ENCODE results near the gene ITPKA. TPM values are rescaled to one million over a fixed set of nuclear protein-coding genes. Genes with fewer than 3 reads are reported as not detected.

The ITPKA gene
- polyA plus RNA-seq, 1 donor from 2014 or later, result 0.20 TPM

- TF ChIP-seq, protein P1, sequence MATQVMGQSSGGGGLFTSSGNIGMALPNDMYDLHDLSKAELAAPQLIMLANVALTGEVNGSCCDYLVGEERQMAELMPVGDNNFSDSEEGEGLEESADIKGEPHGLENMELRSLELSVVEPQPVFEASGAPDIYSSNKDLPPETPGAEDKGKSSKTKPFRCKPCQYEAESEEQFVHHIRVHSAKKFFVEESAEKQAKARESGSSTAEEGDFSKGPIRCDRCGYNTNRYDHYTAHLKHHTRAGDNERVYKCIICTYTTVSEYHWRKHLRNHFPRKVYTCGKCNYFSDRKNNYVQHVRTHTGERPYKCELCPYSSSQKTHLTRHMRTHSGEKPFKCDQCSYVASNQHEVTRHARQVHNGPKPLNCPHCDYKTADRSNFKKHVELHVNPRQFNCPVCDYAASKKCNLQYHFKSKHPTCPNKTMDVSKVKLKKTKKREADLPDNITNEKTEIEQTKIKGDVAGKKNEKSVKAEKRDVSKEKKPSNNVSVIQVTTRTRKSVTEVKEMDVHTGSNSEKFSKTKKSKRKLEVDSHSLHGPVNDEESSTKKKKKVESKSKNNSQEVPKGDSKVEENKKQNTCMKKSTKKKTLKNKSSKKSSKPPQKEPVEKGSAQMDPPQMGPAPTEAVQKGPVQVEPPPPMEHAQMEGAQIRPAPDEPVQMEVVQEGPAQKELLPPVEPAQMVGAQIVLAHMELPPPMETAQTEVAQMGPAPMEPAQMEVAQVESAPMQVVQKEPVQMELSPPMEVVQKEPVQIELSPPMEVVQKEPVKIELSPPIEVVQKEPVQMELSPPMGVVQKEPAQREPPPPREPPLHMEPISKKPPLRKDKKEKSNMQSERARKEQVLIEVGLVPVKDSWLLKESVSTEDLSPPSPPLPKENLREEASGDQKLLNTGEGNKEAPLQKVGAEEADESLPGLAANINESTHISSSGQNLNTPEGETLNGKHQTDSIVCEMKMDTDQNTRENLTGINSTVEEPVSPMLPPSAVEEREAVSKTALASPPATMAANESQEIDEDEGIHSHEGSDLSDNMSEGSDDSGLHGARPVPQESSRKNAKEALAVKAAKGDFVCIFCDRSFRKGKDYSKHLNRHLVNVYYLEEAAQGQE (IDR thresholded peaks at IDR 0.05; ENCODE audit: borderline replicate concordance), result no peak
- no peak for TF ChIP-seq MXI1 (conservative IDR thresholded peaks at IDR 0.05; ENCODE audit: poor library complexity, severe bottlenecking)
- TF ChIP-seq POLR2AphosphoS5 (IDR thresholded peaks at IDR 0.05), result no peak
- TF ChIP-seq EP300 (conservative IDR thresholded peaks at IDR 0.05; ENCODE audit: poor library complexity, severe bottlenecking), result no peak
- TF ChIP-seq EZH2 (IDR thresholded peaks at IDR 0.05; ENCODE audit: borderline replicate concordance, insufficient read depth, low read length, poor library complexity, severe bottlenecking), result no peak
- TF ChIP-seq SMC3 (conservative IDR thresholded peaks at IDR 0.05; ENCODE audit: poor library complexity), result no peak
These were observed 31.4 kb upstream of the ITPKA start for GRCh38 chr15:41462084-41462795.

DNA sequence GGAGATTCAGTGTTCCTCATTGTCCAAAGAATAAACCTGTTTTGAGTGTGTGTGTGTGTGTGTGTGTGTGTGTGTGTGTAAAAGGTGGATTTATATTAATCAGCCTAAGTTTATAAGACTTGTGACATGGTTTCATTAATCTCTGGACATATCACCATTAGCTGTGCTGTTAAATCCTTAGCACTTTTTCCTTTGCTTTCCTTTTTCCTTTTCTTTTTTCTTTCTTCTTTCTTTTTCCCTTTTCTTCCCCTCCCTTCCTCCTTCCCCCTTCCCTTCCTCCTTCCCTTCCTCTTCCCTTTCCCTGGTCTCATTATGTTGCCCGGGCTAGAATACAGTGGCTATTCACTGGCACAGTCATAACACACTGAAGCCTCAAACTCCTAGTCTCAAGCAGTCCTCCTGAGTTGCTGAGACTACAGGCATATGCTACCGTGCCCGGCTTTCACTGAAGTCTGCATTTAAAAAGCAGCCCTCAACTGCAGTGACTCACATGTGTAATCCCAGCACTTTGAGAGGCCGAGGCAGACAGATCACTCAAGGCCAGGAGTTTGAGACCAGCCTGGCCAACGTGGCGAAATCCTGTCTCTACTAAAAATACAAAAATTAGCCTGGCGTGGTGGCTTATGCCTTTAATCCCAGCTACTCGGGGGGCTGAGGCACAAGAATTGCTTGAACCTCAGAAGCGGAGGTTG, 28.6 kb upstream of the ITPKA start:
- Histone ChIP-seq H3K4me3 (ENCODE audit: low read length) (no peak overlapping the region), H3K27me3 (ENCODE audit: insufficient read depth, low read depth, low read length) (no peaks in the 10 kb centered on the region), H2AFZ (ENCODE audit: low read depth, low read length) (no peak overlapping the region), H3F3A (ENCODE audit: insufficient read depth, low read length, poor library complexity, severe bottlenecking) (no peaks in the 10 kb centered on the region), H3K36me3 (ENCODE audit: insufficient read depth, low read length) (peaks cover 8% of the 10 kb centered on the region), H3K79me2 (replicated peaks; ENCODE audit: insufficient read depth, low read length) (no peaks in the 10 kb centered on the region), H3K4me2 (ENCODE audit: low read length) (no peak overlapping the region), H3K9me3 (ENCODE audit: low read length) (no peaks in the 10 kb centered on the region), H3K9ac (ENCODE audit: low read length) (no peak overlapping the region), H3K27ac (ENCODE audit: low read length) (no peak overlapping the region), H4K20me1 (ENCODE audit: insufficient read depth) (no peaks in the 10 kb centered on the region), H3K9me2 (ENCODE audit: insufficient read depth, low read length) (no peaks in the 10 kb centered on the region)
- TF ChIP-seq EZH2 (IDR thresholded peaks at IDR 0.05; ENCODE audit: borderline replicate concordance, insufficient read depth, low read length, poor library complexity, severe bottlenecking), result no peak
- no peak for TF ChIP-seq TAF1 (IDR thresholded peaks at IDR 0.05; ENCODE audit: low read depth)
- TF ChIP-seq EP300 (conservative IDR thresholded peaks at IDR 0.05; ENCODE audit: poor library complexity, severe bottlenecking), result no peak
- TF ChIP-seq CTCF (IDR thresholded peaks at IDR 0.05; ENCODE audit: poor library complexity, severe bottlenecking), result no peak
- TF ChIP-seq, protein P1 (IDR thresholded peaks at IDR 0.05; ENCODE audit: borderline replicate concordance), result no peak
- no peak for TF ChIP-seq SMC3 (conservative IDR thresholded peaks at IDR 0.05; ENCODE audit: poor library complexity)
- no peak for TF ChIP-seq POLR2AphosphoS5 (IDR thresholded peaks at IDR 0.05)
- TF ChIP-seq MXI1 (conservative IDR thresholded peaks at IDR 0.05; ENCODE audit: poor library complexity, severe bottlenecking), result no peak
- TF ChIP-seq RAD21 (conservative IDR thresholded peaks at IDR 0.05), result no peak

More at GRCh38 chr15:41462084-41462795, 31.4 kb upstream of the ITPKA start:
- Histone ChIP-seq H2AFZ (ENCODE audit: low read depth, low read length) (no peak overlapping the region), H3K4me2 (ENCODE audit: low read length) (no peak overlapping the region), H3K9ac (ENCODE audit: low read length) (no peak overlapping the region), H3K9me3 (ENCODE audit: low read length) (no peaks in the 10 kb centered on the region), H3K27me3 (ENCODE audit: insufficient read depth, low read depth, low read length) (no peaks in the 10 kb centered on the region), H3K4me3 (ENCODE audit: low read length) (no peak overlapping the region), H3K79me2 (replicated peaks; ENCODE audit: insufficient read depth, low read length) (no peaks in the 10 kb centered on the region), H3K27ac (ENCODE audit: low read length) (no peak overlapping the region), H3F3A (ENCODE audit: insufficient read depth, low read length, poor library complexity, severe bottlenecking) (no peaks in the 10 kb centered on the region), H4K20me1 (ENCODE audit: insufficient read depth) (no peaks in the 10 kb centered on the region), H3K36me3 (ENCODE audit: insufficient read depth, low read length) (peaks cover 16% of the 10 kb centered on the region), H3K9me2 (ENCODE audit: insufficient read depth, low read length) (no peaks in the 10 kb centered on the region)

All from neural cell (in vitro differentiated cells).